Measurements from ENCODE around the gene NGFR.
"Not testable (repeated sequence)": the region's sequence is repeated elsewhere in the genome, so short reads cannot be mapped to it uniquely, and the experiment has no call there.

The NGFR gene

GRCh38 chr17:49546546-49547535 is 51.7 kb downstream of the NGFR start:
- no peaks in the 10 kb centered on the region for H3K9me3 ChIP-seq (ENCODE audit: control insufficient read depth, insufficient read depth, low read length)
- no peaks in the 10 kb centered on the region; the same call in none of the 2 replicates for H3K4me1 ChIP-seq (ENCODE audit: control insufficient read depth, insufficient read depth, low read length)
- no peak for DNase-seq (ENCODE audit: low read depth, low spot score)
- no peaks in the 10 kb centered on the region for H3K27me3 ChIP-seq (ENCODE audit: control insufficient read depth, insufficient read depth, low read length)
- no CpG with 5 or more reads among the region's 18 CpGs for WGBS (ENCODE audit: insufficient coverage, insufficient read length)
- no peak overlapping the region for H3K27ac ChIP-seq (ENCODE audit: low read length)
- no peak overlapping the region for H3K4me3 ChIP-seq (ENCODE audit: low read length)
- no peaks in the 10 kb centered on the region for H3K36me3 ChIP-seq (ENCODE audit: control insufficient read depth, insufficient read depth, low read length)

GRCh38 chr17:49547566-49547965 is 52.5 kb downstream of the NGFR start:
- Histone ChIP-seq H3K4me3 (ENCODE audit: low read length) (no peak overlapping the region), H3K9me3 (ENCODE audit: control insufficient read depth, insufficient read depth, low read length) (no peaks in the 10 kb centered on the region), H3K36me3 (ENCODE audit: control insufficient read depth, insufficient read depth, low read length) (no peaks in the 10 kb centered on the region), H3K27me3 (ENCODE audit: control insufficient read depth, insufficient read depth, low read length) (no peaks in the 10 kb centered on the region), H3K4me1 (ENCODE audit: control insufficient read depth, insufficient read depth, low read length) (no peaks in the 10 kb centered on the region; the same call in none of the 2 replicates), H3K27ac (ENCODE audit: low read length) (no peak overlapping the region)
- no CpG with 5 or more reads among the region's 9 CpGs for WGBS (ENCODE audit: insufficient coverage, insufficient read length)
- DNase-seq (ENCODE audit: low read depth, low spot score), result no peak

DNA sequence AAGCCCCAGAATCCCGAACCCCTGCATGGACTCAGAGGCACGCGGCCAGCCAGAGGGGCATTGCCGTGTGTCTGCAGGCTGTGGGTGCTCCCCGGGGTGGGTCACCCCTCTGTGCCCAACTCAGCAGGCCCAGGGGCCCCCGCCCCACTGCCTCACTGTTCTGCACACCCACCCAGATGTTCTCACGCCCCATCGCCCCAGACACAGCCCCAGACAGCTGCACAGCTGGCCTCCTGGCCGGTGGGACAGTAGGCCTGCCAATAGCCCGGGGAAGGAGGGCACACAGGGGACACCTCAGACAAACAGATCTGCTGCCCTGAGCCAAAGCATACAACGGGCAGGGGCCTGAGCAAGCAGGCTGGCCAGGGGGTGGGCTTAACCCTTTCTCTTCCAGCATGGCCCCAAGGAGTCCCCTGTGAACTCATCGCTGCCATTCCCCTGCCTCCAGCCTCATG is 53.0 kb downstream of the NGFR start:
- Histone ChIP-seq H3K27ac (ENCODE audit: low read length) (no peak overlapping the region), H3K4me1 (ENCODE audit: control insufficient read depth, insufficient read depth, low read length) (no peaks in the 10 kb centered on the region; the same call in none of the 2 replicates), H3K4me3 (ENCODE audit: low read length) (no peak overlapping the region), H3K27me3 (ENCODE audit: control insufficient read depth, insufficient read depth, low read length) (no peaks in the 10 kb centered on the region), H3K9me3 (ENCODE audit: control insufficient read depth, insufficient read depth, low read length) (no peaks in the 10 kb centered on the region), H3K36me3 (ENCODE audit: control insufficient read depth, insufficient read depth, low read length) (no peaks in the 10 kb centered on the region)
- DNase-seq (ENCODE audit: low read depth, low spot score), result no peak
- WGBS (ENCODE audit: insufficient coverage, insufficient read length), result no CpG with 5 or more reads among the region's 12 CpGs

GRCh38 chr17:49548506-49549310 is 53.6 kb downstream of the NGFR start:
- no CpG with 5 or more reads among the region's 8 CpGs for WGBS (ENCODE audit: insufficient coverage, insufficient read length)
- H3K36me3 ChIP-seq (ENCODE audit: control insufficient read depth, insufficient read depth, low read length), result no peaks in the 10 kb centered on the region
- H3K27me3 ChIP-seq (ENCODE audit: control insufficient read depth, insufficient read depth, low read length), result no peaks in the 10 kb centered on the region
- no peak overlapping the region for H3K4me3 ChIP-seq (ENCODE audit: low read length)
- no peak overlapping the region for H3K27ac ChIP-seq (ENCODE audit: low read length)
- DNase-seq (ENCODE audit: low read depth, low spot score), result no peak
- H3K4me1 ChIP-seq (ENCODE audit: control insufficient read depth, insufficient read depth, low read length), result no peaks in the 10 kb centered on the region; the same call in none of the 2 replicates
- no peaks in the 10 kb centered on the region for H3K9me3 ChIP-seq (ENCODE audit: control insufficient read depth, insufficient read depth, low read length)

DNA sequence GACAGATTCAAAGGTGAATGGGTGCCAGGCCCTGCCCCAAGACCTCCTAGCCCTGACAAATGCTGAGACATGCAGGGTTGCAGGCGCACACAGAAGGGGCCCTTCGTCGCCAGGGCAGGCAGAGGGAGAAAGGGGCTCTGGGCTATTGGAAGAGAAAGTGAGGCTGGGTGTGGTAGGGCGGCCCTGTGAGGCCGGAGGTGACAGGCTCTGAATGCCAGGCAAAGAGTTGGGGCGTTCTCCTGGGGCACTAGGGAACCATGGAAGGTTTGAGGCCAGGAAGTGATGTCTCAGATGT is 54.2 kb downstream of the NGFR start:
- no CpG with 5 or more reads among the region's 6 CpGs for WGBS (ENCODE audit: insufficient coverage, insufficient read length)
- Histone ChIP-seq H3K36me3 (ENCODE audit: control insufficient read depth, insufficient read depth, low read length) (no peaks in the 10 kb centered on the region), H3K27ac (ENCODE audit: low read length) (no peak overlapping the region), H3K4me3 (ENCODE audit: low read length) (no peak overlapping the region), H3K27me3 (ENCODE audit: control insufficient read depth, insufficient read depth, low read length) (no peaks in the 10 kb centered on the region), H3K9me3 (ENCODE audit: control insufficient read depth, insufficient read depth, low read length) (no peaks in the 10 kb centered on the region), H3K4me1 (ENCODE audit: control insufficient read depth, insufficient read depth, low read length) (no peaks in the 10 kb centered on the region; the same call in none of the 2 replicates)
- no peak for DNase-seq (ENCODE audit: low read depth, low spot score)

GRCh38 chr17:49549691-49550678 is 54.9 kb downstream of the NGFR start:
- H3K9me3 ChIP-seq (ENCODE audit: control insufficient read depth, insufficient read depth, low read length), result no peaks in the 10 kb centered on the region
- H3K27me3 ChIP-seq (ENCODE audit: control insufficient read depth, insufficient read depth, low read length), result no peaks in the 10 kb centered on the region
- no peak for DNase-seq (ENCODE audit: low read depth, low spot score)
- no peaks in the 10 kb centered on the region; the same call in none of the 2 replicates for H3K4me1 ChIP-seq (ENCODE audit: control insufficient read depth, insufficient read depth, low read length)
- H3K4me3 ChIP-seq (ENCODE audit: low read length), result no peak overlapping the region
- H3K27ac ChIP-seq (ENCODE audit: low read length), result no peak overlapping the region
- no CpG with 5 or more reads among the region's 20 CpGs for WGBS (ENCODE audit: insufficient coverage, insufficient read length)
- H3K36me3 ChIP-seq (ENCODE audit: control insufficient read depth, insufficient read depth, low read length), result no peaks in the 10 kb centered on the region

DNA sequence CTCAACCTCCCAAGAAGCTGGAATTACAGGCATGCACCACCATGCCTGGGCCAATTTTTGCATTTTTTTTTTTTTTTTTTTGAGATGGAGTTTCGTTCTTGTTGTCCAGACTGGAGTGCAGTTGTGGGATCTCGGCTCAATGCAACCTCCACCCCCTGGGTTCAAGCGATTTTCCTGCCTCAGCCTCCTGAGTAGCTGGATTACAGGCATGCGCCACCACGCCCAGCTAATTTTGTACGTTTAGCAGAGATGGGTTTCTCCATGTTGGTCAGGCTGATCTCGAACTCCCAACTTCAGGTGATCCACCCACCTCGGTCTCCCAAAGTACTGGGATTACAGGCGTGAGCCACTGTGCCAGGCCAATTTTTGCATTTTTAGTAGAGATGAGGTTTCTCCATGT is 55.7 kb downstream of the NGFR start:
- H3K4me1 ChIP-seq (ENCODE audit: control insufficient read depth, insufficient read depth, low read length); H3K27me3 ChIP-seq (ENCODE audit: control insufficient read depth, insufficient read depth, low read length); H3K4me3 ChIP-seq (ENCODE audit: low read length); H3K27ac ChIP-seq (ENCODE audit: low read length); H3K36me3 ChIP-seq (ENCODE audit: control insufficient read depth, insufficient read depth, low read length); DNase-seq (ENCODE audit: low read depth, low spot score); H3K9me3 ChIP-seq (ENCODE audit: control insufficient read depth, insufficient read depth, low read length): not testable (repeated sequence)
- no CpG with 5 or more reads among the region's 9 CpGs for WGBS (ENCODE audit: insufficient coverage, insufficient read length)

GRCh38 chr17:49551221-49552069 is 56.4 kb downstream of the NGFR start:
- no CpG with 5 or more reads among the region's 12 CpGs for WGBS (ENCODE audit: insufficient coverage, insufficient read length)

DNA sequence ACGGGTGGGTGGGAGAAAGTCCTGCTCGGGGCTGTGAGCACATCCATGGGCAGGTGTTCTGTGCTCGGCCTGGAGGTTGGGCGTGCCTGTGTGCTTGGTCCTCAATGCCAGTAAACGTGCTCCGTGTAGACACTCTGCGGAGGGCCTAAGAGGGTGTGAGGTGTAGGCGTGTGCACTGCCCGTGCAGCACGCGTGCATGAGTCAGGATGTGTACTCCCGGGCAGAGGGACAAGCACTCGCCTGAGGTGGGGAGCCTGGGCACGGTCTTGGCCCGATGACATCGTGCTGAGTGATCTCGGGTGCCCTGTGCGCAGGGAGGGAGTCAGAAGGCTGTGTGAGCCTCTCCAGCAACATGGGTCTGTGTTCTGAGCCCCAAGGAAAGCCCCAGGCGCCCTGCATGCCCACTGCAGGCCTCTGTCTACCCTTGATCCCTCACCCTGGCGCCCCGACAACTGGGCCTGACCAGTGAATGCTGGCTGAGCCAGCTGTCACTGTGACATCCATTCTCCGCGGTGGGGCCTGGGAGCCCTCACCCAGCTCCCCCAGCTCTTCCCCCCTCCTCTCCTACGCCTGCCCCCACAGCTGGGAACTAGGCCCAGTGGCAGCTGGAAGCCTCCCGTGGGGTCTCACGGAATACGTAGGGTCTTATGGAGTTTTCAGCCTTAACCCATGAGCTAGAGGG is 57.1 kb downstream of the NGFR start:
- no peaks in the 10 kb centered on the region for H3K9me3 ChIP-seq (ENCODE audit: control insufficient read depth, insufficient read depth, low read length)
- no peak overlapping the region for H3K27ac ChIP-seq (ENCODE audit: low read length)
- no peaks in the 10 kb centered on the region; the same call in 1 of the 2 replicates for H3K4me1 ChIP-seq (ENCODE audit: control insufficient read depth, insufficient read depth, low read length)
- H3K27me3 ChIP-seq (ENCODE audit: control insufficient read depth, insufficient read depth, low read length), result no peaks in the 10 kb centered on the region
- WGBS (ENCODE audit: insufficient coverage, insufficient read length), result no CpG with 5 or more reads among the region's 27 CpGs
- H3K4me3 ChIP-seq (ENCODE audit: low read length), result no peak overlapping the region
- no peak for DNase-seq (ENCODE audit: low read depth, low spot score)
- no peaks in the 10 kb centered on the region for H3K36me3 ChIP-seq (ENCODE audit: control insufficient read depth, insufficient read depth, low read length)

More at GRCh38 chr17:49551221-49552069, 56.4 kb downstream of the NGFR start:
- Histone ChIP-seq H3K27ac (ENCODE audit: low read length) (no peak overlapping the region), H3K4me1 (ENCODE audit: control insufficient read depth, insufficient read depth, low read length) (no peaks in the 10 kb centered on the region; the same call in 1 of the 2 replicates), H3K4me3 (ENCODE audit: low read length) (no peak overlapping the region), H3K27me3 (ENCODE audit: control insufficient read depth, insufficient read depth, low read length) (no peaks in the 10 kb centered on the region), H3K36me3 (ENCODE audit: control insufficient read depth, insufficient read depth, low read length) (no peaks in the 10 kb centered on the region), H3K9me3 (ENCODE audit: control insufficient read depth, insufficient read depth, low read length) (no peaks in the 10 kb centered on the region)
- DNase-seq (ENCODE audit: low read depth, low spot score), result no peak
